Prostate gland (tissue), 2 donors: ENCODE measurements around the gene FBXL4.

Source experiments
- CTCF ChIP-seq, 4 experiments: fragments of 200-600 bp in 2 of 4; fragments of 450-650 bp in 2 of 4; sonication (generic) in 2 of 4; IDR thresholded peaks; 1 replicate in 3 of 4; 2 replicates in 1 of 4; pipeline ENCODE4 v1.5.1; 2016 to 2019; ENCODE audit warnings: antibody characterized with exemption in 4 of 4, mild to moderate bottlenecking in 2 of 4, moderate library complexity in 2 of 4
- POLR2A ChIP-seq: fragments of 450-650 bp; IDR thresholded peaks from one replicate; pipeline ENCODE4 v1.6.1; 2016; ENCODE audit warnings: antibody characterized with exemption, mild to moderate bottlenecking
- POLR2AphosphoS5 ChIP-seq: sonication (generic); formaldehyde crosslinking; IDR thresholded peaks from one replicate; pipeline ENCODE4 v1.6.1; 2017; ENCODE audit warnings: antibody characterized with exemption

- TF ChIP-seq CTCF (IDR thresholded peaks at IDR 0.05) (no peak), POLR2AphosphoS5 (no peak), POLR2A (no peak)
Observed at GRCh38 chr6:98975421-98975820, 27.7 kb upstream of the FBXL4 start.
